HAP-1 (cell line): ENCODE data around the gene OR1D5.
"Not testable (repeated sequence)": the region's sequence is repeated elsewhere in the genome, so short reads cannot be mapped to it uniquely, and the experiment has no call there.

Experiments
- DNase-seq, 2 experiments: peaks; one replicate each; pipeline ENCODE4 v3.0.0-alpha.2; 2016 to 2020; ENCODE audit warnings: low spot score in 2 of 2
- H3K27me3 ChIP-seq: fragments of 250-450 bp; sonication (Bioruptor Pico); 2 replicates; pipeline ENCODE4 v1.5.1; 2020; ENCODE audit warnings: low read depth, mild to moderate bottlenecking, moderate library complexity
- H3K36me3 ChIP-seq: fragments of 250-450 bp; sonication (Bioruptor Pico); replicated peaks from 2 replicates; pipeline ENCODE4 v1.5.1; 2020; ENCODE audit warnings: mild to moderate bottlenecking
- H3K4me1 ChIP-seq: fragments of 250-450 bp; sonication (Bioruptor Pico); 2 replicates; pipeline ENCODE4 v1.5.1; 2020; ENCODE audit warnings: mild to moderate bottlenecking
- H3K4me3 ChIP-seq: fragments of 250-450 bp; sonication (Bioruptor Pico); 2 replicates; pipeline ENCODE4 v1.5.1; 2020; ENCODE audit warnings: mild to moderate bottlenecking, moderate library complexity
- H3K9me3 ChIP-seq: fragments of 250-450 bp; sonication (Bioruptor Pico); 2 replicates; pipeline ENCODE4 v1.5.1; 2020; ENCODE audit warnings: mild to moderate bottlenecking, moderate library complexity
- in situ Hi-C: fragments of 300-500 bp; cut with MboI; formaldehyde crosslinking; loops from 3 replicates; pipeline ENCODE4 v1.14.3; 2020; ENCODE audit warnings: low sequenced_read_pairs, inconsistent platforms, mixed read lengths

OR1D5 gene, protein sequence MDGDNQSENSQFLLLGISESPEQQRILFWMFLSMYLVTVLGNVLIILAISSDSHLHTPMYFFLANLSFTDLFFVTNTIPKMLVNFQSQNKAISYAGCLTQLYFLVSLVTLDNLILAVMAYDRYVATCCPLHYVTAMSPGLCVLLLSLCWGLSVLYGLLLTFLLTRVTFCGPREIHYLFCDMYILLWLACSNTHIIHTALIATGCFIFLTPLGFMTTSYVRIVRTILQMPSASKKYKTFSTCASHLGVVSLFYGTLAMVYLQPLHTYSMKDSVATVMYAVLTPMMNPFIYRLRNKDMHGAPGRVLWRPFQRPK

DNA sequence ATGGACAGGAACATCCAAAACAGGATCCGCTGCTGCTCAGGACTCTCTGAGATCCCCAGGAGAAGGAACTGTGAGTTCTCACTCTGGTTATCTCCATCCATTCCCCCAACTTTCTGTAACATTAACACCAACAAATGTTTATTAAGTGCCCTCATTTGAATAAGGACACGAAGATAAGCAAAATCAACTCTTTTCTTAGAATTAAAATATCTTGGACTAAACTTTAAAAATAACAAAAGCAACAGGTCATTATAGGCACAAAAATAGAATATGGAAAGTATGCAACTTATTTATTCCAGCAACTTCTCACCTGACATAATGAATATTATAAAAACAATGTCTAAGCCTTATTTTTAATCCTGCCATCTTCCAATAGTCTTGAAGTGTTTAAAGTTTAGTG lies at the start of gene OR1D5:
OR1D5 (minus strand) TSS at position 101 of the 400 bp plus-strand sequence; CDS start at position 101, 0 bp downstream.
- DNase-seq, H3K4me1 ChIP-seq, H3K9me3 ChIP-seq, H3K36me3 ChIP-seq, in situ Hi-C loops, H3K4me3 ChIP-seq, H3K27me3 ChIP-seq: not testable (repeated sequence)

DNA sequence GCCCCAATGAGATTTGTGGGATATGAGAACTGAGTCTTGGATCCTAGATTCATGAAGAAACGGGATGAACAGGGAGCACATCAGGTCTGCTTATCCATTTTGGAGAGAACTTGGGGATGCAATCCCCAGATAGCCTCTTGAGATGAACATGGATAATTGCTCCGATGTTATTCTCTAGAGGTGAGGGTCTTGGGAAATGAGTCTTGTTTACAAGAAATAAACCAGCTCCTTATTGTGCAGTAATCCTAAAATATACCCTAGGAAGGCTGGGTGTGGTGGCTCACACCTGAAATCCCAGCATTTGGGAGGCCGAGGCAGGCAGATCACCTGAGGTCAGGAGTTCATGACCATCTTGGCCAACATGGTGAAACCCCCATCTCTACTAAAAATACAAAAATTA lies 40.9 kb upstream of the OR1D5 start, which contains the start of gene OR1D2:
OR1D2 (minus strand) TSS at position 101 of the 400 bp plus-strand sequence. CDS start 11,426 bp downstream, outside the sequence.
- in situ Hi-C loops = no loop called here
- H3K4me1 ChIP-seq = no peaks in the 10 kb centered on the region
- no peaks in the 10 kb centered on the region for H3K9me3 ChIP-seq

DNA sequence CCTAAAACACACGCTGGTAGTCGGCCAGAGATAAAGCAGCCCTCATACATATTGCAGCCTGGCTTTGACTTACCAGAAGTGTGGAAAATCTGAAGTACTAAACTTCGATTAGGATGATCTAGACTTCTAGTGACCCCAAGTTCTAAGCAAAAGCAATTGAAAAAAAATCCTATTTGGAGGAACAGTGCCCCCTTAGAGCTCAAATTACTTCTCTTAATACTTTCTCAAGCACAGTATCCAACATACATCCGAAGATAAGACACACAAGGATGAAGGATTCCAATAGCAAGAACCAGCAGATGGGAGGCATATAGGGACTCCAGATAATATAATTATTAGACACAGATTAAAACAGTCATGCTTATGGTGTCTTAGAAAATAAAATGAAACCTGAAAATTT lies 10.4 kb upstream of the OR1D5 start:
- H3K4me1 ChIP-seq, DNase-seq, H3K36me3 ChIP-seq, in situ Hi-C loops, H3K4me3 ChIP-seq, H3K9me3 ChIP-seq, H3K27me3 ChIP-seq: not testable (repeated sequence)

More for the DNA sequence above, 40.9 kb upstream of the OR1D5 start, which contains the start of gene OR1D2:
- DNase-seq = no peak
- no peaks in the 10 kb centered on the region for H3K27me3 ChIP-seq
- no peak within 1 kb of the TSS for H3K4me3 ChIP-seq
- H3K36me3 ChIP-seq = no peaks in the 10 kb centered on the region

DNA sequence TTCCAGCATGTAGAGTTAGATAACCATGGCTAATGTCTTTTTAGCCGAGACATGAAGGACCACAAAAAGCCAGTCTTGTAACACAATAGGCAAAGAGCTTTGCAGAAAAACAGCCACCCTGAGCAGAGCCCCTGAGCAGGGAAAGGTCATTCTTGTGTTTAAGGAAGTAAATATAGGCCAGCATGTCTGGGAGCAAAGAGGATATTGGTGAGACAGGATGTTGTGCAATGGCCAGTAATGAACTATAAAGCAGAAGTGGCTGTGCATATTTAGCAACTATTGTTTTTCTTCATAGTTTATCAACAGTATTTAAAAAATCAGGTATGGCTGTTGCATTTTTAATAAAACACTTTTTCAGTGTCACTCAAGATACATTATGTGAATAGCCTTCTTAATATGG lies 1.8 kb upstream of the OR1D5 start:
- H3K36me3 ChIP-seq, H3K9me3 ChIP-seq, DNase-seq, H3K4me3 ChIP-seq, in situ Hi-C loops, H3K27me3 ChIP-seq, H3K4me1 ChIP-seq: not testable (repeated sequence)

DNA sequence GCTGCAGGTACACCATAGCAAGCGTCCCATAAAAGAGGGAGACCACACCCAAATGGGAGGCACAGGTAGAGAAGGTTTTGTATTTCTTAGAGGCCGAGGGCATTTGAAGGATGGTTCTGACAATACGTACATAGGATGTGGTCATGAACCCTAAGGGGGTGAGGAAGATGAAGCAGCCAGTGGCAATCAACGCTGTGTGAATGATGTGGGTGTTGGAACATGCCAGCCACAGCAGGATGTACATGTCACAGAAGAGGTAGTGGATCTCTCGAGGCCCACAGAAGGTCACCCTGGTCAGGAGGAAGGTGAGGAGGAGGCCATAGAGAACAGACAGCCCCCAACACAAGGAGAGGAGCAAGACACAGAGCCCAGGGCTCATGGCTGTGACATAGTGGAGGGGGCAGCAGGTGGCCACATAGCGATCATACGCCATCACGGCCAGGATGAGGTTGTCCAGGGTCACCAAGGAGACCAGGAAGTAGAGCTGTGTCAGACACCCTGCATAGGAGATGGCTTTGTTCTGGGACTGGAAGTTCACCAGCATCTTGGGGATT lies 506 bp downstream of the OR1D5 start:
- H3K27me3 ChIP-seq, in situ Hi-C loops, H3K36me3 ChIP-seq, H3K9me3 ChIP-seq, H3K4me3 ChIP-seq, DNase-seq, H3K4me1 ChIP-seq: not testable (repeated sequence)

DNA sequence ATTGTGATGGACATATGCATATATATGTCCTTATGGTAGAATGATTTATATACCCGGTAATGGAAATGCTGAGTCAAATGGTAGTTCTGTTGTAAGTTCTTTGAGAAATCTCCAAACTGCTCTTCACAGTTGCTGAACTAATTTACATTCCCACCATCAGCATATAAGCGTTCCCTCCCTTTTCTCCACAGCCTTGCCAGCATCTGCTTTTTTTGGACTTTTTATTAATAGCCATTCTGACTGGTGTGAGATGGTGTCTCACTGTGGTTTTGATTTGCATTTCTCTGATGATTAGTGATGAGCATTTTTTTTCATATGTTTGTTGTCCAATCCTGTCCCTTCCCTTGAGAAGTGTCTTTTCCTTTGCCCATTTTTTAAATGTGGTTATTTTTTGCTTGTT lies 8.5 kb downstream of the OR1D5 start:
- H3K27me3 ChIP-seq, H3K4me3 ChIP-seq, in situ Hi-C loops, DNase-seq, H3K9me3 ChIP-seq, H3K4me1 ChIP-seq, H3K36me3 ChIP-seq: not testable (repeated sequence)

DNA sequence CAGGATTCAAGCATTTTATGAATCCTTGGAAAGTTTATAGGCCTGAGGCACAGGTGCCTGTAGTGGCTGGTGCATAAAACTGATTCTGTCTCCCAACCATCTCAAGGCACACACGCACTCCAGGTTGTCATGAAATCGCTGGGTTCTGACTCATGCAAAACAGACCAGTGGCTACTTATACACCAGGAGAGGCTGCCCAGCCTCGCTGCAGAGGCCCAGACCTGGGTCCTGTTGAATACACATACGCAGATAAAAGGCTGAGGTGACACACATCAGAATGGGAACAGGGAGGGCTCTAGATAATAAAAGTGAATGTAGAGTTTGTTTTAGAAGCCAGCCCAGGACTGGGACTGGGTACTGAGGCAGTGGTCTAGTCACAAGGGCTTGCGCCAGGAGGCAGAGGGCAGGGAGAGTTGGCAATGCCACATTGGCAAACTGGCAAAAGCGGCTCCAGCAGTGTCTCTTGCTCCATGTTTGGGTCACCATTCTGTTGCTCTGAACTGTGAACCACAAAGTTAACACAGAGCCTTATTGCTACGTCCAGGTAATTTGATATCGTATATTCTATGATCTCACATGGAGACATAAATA lies 13.6 kb downstream of the OR1D5 start:
- Histone ChIP-seq H3K9me3 (no peaks in the 10 kb centered on the region), H3K4me1 (peaks cover 7% of the 10 kb centered on the region; the same call in 1 of the 2 replicates), H3K27me3 (no peaks in the 10 kb centered on the region), H3K4me3 (peak overlapping the region; percentile 75), H3K36me3 (no peaks in the 10 kb centered on the region)
- in situ Hi-C loops = no loop called here
- no peak for DNase-seq

DNA sequence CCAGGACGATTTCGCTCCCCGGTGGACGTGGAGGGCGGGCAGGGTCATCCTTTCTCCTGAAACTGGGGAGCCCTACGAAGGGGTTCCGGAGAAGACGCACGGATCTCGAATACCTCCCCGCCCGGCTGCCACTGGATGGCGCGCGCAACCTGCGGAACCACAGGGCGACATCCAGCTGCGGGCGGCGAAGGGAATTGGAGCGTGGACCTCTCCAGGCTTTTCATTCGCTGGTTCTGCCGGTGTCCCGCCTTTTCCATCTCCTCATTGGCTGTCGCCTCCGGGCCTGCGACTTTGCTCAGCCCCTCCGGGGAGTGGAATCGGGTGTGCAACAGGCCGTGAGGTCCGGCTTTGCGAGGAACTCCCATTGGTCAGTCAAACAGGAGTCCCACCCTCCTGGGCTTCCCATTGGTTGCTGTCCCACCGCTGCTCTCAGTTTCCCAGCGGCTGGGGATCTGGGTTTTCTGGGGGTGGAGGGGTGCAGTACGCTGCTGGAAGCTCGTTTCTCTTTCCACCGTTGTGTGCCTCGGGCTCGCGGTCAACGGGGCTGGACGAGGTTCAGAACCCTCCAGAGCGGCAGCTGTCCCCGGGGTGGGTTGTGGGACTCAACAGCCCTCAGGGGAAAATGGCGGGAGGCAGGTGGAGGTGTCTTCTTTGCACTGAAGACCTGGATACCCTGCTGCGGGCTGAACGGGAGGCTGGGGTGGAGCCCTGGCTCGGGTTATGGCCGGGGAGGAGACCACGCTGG lies 14.5 kb downstream of the OR1D5 start:
- peaks cover 7% of the 10 kb centered on the region; the same call in 1 of the 2 replicates for H3K4me1 ChIP-seq
- no peaks in the 10 kb centered on the region; the same call in 1 of the 2 replicates for H3K9me3 ChIP-seq
- H3K27me3 ChIP-seq = no peaks in the 10 kb centered on the region
- in situ Hi-C loops = no loop called here
- no peaks in the 10 kb centered on the region for H3K36me3 ChIP-seq
- H3K4me3 ChIP-seq = peak overlapping the region; percentile 75
- DNase-seq = peak; percentile 92 to 95

DNA sequence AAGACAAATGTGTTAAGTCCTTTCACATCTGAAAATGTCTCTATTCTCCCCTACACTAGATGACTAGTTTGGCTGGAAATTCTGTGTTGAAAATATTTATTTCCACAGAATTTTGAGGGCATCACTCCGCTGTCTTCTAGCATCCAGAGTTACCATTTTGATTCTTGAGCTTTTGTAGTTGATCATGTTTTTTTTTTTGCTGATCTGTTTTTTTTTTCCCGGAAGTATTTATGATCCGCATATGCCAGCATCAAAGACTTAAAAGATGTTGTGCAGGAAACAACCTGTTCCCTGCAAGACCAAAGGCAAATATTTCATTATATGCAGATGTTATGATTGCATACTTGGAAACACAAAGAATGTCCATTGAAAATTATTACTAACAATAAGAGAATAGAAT lies 16.7 kb downstream of the OR1D5 start:
- in situ Hi-C loops = no loop called here
- peaks cover 2% of the 10 kb centered on the region; the same call in 1 of the 2 replicates for H3K9me3 ChIP-seq
- H3K4me1 ChIP-seq = peaks cover 7% of the 10 kb centered on the region; the same call in 1 of the 2 replicates
- H3K36me3 ChIP-seq = no peaks in the 10 kb centered on the region
- H3K4me3 ChIP-seq = no peak overlapping the region
- H3K27me3 ChIP-seq = no peaks in the 10 kb centered on the region
- no peak for DNase-seq

DNA sequence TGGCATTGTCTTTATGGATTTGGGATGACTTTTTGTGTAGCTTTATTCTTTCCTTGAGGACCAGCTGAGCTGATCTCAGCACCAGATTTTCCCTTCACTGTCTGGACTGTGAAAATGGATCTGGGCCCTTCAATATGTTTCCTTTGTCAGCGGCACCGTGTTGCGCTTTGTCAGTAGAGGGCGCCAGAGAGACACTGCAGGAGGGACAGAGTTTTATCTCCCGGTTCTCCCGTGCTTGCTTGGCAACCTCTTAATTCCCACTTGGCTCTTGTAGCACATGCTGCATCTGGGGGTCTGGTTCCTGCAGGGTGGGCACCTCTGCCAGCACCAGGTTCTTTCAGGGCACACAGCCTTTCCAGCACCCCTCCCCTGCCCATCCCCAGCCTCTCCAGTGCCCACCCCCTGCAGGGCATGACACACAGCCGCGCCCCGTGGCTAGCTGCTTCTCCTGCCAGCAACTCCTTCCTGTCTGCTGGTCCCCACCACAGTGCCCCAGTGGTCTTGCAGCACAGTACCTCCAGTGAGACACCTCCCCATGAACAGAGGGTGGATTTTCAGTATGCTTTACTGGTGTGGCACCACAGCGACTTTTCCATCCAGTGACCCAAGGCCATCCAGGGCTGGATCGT lies 19.6 kb downstream of the OR1D5 start:
- peaks cover 2% of the 10 kb centered on the region; the same call in 1 of the 2 replicates for H3K4me1 ChIP-seq
- in situ Hi-C loops = no loop called here
- peak in 1 of 2 experiments; percentile 56 for DNase-seq
- H3K9me3 ChIP-seq = peaks cover 2% of the 10 kb centered on the region; the same call in 1 of the 2 replicates
- H3K4me3 ChIP-seq = no peak overlapping the region
- H3K36me3 ChIP-seq = no peaks in the 10 kb centered on the region
- H3K27me3 ChIP-seq = no peaks in the 10 kb centered on the region

DNA sequence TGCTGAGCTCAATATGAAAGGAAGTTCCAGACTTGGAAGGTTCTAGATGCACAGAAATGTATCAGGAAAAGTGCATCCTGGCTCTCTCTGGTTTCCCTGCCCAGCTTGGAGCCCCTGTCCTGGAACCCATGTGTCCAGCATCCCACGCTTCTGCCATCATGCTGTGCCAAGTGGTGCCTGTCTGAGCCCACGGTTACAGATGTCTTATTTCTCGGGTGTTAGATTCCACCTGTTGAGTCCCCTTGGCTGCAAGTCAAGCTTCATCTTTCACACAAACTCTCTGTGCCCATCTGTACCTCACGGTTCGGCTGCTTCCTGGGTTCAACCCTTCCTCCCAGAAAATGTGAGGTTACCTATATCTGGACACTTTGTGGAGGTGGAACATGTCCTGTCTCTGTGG lies 22.5 kb downstream of the OR1D5 start:
- no peak for DNase-seq
- Histone ChIP-seq H3K9me3 (peaks cover 2% of the 10 kb centered on the region; the same call in 1 of the 2 replicates), H3K36me3 (no peaks in the 10 kb centered on the region), H3K4me3 (no peak overlapping the region), H3K27me3 (no peaks in the 10 kb centered on the region), H3K4me1 (no peaks in the 10 kb centered on the region)
- in situ Hi-C loops = no loop called here

DNA sequence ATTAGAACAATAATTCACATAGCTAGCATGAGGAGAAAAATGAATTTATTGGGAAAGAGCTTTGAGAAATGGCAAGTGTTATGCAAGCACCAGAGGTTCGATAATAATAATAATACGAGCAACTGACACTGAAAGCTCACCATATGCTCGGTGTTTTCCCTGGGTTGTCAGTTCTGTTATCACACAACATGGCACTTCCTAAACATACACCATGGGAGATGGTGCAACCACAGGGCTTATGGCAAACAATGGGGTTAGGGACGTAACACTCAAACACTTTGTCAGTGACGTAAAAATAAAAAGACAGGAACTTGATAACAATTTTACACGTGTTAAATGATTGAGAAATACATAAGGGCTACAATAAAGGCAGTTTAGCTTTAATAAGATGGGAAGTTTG lies 23.7 kb downstream of the OR1D5 start:
- Histone ChIP-seq H3K36me3 (no peaks in the 10 kb centered on the region), H3K27me3 (no peaks in the 10 kb centered on the region), H3K4me3 (no peak overlapping the region), H3K4me1 (no peaks in the 10 kb centered on the region), H3K9me3 (peaks cover 2% of the 10 kb centered on the region; the same call in 1 of the 2 replicates)
- in situ Hi-C loops = no loop called here
- DNase-seq = no peak

DNA sequence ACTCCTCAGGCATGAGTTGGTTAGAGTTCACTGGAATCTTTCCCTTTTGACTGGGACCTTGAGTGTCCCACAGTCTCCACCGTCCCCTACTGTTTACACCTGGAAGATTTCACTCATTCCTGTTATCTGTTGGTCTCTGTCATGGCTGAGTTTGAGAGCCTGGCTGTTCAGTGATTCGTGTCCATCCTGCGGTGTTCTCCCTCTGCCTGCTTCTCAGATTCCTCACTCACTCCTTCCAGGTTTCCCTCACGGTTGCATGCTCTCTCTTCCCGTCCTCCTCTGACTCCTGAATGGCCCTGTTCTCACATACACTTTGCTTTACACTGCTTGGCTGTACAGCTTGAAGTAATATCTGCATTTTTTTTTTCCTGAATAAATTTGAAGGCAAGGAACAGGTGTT lies 24.5 kb downstream of the OR1D5 start:
- DNase-seq = no peak
- H3K27me3 ChIP-seq = no peaks in the 10 kb centered on the region

More for the DNA sequence above, 24.5 kb downstream of the OR1D5 start:
- Histone ChIP-seq H3K4me1 (no peaks in the 10 kb centered on the region), H3K9me3 (peaks cover 2% of the 10 kb centered on the region; the same call in 1 of the 2 replicates), H3K4me3 (no peak overlapping the region), H3K36me3 (no peaks in the 10 kb centered on the region)
- in situ Hi-C loops = no loop called here
